Measurements from ENCODE around the gene HMGXB4.

Gene HMGXB4

DNA sequence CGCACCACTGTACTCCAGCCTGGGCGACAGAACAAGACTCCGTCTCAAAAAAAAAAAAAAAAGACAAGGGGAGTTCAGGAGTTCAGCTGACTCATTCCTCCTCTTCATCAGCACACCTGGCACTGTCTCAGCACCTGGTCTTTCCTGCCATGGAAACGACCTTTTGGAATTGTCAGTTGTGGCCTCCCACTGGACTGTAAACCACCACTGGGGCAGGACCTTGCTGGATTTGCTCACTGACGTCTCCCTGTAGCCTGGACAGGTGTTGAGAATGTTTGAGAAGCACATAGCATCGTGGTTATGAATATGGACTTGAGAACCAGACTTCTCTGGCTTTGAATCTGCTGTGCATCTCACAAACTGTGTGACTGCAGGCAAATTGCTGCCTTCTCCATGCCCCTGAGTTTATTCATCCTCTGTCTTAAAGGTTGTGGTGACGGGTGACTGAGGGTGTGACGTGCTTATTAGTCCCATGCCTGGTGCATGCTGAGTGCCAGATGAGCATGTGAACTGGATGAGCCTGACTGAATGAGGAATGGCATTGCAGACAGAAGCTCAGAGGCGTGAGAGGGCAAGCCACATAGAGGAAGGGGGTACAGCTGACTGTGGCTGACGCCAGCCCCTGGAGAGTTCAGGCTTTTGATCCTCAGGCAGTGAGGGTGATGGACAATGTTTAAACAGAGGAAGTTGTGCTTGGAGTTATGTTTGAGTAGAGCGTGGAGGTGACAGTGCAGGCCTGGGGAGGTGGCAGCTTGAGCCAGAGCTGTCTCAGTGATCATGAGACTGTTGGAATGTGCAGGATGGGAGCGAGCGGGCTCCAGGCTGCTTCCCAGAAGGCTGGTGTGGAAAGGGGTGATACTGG is 55.1 kb downstream of the HMGXB4 start:
- DNase-seq: no peak

DNA sequence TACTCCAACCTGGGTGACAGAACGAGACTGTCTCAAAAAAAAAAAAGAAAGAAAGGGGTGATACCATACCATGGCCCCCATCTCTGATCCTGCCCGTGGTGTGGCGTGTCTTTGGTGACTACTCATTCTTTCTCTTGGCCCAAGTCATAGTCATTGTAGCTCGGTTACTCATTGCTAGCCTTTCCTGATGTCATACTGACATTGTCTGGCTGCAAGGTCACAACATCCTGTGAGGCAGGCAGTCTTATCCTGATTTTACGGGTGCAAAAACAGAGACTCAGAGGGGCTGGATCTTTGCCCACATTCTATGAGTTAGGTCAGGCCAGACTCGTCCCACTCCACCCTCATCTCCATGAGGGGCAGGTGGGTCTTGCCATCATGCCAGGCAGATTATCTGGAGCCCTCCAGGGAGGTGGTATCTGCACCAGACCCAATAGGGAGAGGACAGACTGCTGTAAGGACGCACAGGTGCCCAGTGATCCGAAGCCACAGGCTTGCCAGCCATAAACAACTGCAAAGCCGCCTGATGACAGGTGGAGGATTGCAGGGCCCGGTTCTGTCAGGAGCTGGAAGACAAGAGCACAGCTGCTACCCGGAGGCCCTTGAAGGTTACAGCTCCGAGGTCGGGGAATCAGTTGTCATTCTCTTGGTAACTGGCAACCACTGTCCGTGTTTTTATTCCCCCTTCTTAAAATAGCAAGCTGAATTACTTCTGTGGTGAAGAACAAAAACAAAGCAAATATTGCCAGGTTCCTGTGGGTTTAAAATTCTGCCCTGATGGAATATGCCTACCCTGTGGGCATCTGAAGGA is 56.2 kb downstream of the HMGXB4 start:
- no peak for DNase-seq

DNA sequence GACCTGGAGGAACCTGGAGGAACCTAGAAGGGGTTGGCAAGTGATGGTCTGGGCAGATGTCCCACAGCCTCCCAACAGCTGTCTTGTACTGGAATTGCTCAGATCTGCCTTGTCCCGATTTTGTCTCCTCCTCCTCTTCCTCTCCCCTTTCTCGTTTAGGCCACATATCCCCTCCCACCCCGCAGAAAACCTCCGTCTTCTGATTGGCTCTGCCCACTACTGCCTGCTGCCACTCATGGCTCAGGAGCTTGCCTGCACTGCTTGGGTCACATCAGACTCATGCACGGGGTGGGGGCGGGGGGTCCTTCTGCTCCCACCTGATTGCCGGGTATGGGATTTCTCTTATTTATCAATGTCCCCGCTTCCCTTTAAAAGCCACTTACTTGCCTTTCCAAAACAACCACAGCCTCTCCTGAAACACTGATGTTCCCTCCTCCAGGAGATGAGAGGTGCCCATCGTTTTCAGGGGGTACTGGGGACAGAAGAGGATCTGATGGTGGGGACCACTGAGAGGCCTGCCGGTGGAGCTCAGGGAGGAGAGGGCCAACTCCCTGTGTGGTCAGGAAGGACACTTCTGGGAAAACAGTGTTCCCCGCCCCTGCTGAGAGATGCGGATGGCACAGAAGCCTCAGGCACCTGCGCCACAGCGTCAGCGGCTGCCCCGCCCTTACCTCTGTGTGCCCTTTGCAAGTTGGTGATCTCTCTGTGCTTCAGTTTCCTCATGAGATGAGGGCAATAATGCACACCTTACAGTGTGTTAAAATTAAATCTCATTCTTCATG is 57.1 kb downstream of the HMGXB4 start:
- DNase-seq: no peak

GRCh38 chr22:35315141-35315854 is 58.0 kb downstream of the HMGXB4 start:
- DNase-seq: no peak

DNA sequence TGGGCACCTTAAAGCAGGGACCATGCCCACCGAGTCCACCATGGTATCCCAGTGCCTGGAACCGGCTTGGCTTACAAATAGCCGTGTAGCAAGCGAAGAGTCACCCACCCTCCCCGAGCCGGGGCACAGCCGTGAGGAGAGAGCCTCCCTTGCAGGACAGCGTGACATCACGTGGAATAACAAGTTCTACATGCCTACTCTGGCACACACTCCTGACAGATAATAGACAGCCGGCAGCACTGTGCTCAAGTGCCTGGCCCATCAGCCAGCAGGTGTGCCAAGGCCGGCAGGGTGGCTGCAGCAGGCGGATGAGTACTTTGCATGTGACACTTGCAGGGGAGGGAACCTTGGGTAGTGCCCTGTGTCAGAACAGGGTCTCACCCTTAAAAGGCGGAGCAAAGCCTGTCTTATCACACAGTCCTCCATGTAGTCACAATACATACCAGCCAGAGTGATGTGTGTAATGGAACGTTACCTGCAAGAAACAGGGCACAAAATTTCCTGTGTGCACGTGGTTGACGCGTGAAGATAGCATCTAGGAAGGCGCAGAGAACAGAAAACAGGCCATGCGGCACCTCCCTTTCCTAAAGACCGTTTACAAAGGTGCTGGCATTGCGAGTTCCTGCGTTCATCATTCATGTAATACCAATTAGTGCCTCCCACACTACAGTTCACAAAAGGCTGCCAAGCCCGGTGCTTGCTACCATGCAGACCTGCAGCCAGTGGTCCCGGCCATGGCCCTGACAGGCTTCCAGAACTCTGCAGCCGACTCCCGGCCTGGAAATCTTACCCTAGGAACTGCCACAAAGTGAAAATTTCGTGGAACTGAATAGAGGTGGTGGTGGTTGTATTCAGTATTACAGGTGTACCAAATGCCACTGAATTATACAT is 58.8 kb downstream of the HMGXB4 start:
- DNase-seq: no peak

DNA sequence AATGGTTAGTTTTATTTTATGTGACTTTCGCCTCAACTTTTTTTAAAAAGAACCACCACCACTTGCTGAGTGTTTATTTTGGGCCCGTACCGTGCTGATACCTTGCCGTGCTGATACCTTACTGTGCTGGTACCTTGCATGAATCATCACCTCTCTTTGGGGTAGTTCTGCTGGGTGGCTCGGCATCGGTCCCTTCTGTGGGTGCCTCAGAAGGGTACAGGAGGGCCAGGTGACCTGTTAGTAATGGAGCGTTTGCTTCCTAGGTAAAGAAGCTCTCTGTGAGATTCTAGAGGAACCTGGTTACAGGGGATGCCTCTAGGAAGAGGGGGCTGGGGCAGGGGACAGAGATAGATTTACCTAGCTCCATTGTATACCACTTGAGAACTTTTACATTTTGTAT is 59.5 kb downstream of the HMGXB4 start:
- DNase-seq: no peak

DNA sequence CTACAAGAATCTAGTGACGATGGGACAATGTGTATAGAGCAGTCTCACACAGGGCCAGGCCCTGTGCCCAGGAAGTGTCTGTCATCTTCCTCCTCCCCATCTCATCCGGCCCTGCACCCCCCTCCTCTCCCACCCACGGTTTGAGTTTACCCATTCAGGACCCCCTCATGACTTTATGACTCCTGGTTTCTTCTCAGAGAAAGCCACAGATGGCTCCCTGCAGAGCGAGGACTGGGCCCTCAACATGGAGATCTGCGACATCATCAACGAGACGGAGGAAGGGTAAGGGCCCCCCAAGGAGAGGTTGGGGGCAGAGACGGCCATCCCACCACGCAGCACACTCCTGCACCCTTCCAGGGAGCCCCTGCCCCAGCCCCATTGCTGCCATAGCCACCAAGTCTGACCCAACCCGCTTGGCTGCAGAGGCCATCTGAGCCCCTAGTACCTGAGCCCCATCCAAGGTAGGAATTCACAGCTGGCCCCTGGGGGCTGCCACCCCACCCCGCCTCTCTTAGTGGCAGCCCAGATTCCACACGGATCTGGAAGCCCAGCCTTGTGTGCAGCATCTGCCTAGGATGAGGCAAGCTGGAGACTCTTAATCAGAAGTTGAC is 60.5 kb downstream of the HMGXB4 start:
- DNase-seq: no peak

- DNase-seq: no peak
These were observed 61.3 kb downstream of the HMGXB4 start for GRCh38 chr22:35318346-35319215.

DNA sequence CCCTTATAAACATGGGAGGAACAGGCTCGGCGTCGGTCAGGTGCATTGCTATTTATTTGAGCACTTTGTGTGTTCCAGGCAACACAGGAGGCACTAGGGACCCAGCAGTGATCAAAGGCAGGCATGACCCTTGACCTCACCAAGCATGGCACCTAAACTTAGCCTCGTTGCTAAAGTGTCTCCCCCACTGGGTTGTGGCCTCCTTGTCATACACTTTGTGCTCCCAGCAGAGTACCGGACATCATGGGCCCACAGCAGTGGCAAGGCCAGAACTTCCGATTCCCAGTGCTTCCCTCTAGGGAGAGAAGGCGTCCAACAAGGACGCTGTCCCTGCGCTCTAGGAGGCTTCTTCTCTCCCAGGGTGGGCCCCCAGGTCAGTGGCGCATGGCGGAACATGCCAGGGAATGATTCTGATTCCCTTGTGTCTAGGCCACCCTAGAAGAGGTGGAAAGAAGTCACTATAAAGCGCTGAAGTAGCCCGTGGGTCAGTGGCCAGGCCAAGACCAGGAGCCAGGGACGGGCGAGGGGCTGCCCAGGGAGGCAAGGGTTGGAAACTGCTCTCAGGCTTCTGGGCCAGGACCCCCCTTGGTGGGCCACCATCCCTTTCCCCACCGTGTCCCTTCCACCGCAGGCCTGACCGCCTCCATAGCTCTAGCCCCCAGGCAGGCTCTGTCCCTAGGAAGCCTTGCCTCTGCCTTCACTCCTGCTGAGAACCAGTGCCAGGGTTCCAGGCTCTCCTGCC is 62.1 kb downstream of the HMGXB4 start:
- DNase-seq: no peak

GRCh38 chr22:35322126-35322525 is 64.8 kb downstream of the HMGXB4 start:
- no peak for DNase-seq

DNA sequence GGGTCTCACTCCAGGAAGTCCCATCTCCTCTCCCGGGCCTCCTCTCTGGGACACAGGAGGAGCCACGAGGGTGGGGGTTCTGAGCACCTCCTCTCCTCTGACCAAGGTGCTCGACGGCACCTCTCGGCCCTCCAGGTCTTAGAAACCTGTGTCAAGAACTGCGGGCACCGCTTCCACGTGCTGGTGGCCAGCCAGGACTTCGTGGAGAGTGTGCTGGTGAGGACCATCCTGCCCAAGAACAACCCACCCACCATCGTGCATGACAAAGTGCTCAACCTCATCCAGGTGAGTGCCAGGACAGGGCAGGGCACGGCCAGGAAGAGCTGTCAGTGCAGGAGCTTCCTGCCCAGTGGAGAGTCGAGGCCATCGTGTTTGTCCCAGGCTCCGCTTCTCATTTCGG is 65.6 kb downstream of the HMGXB4 start:
- DNase-seq: no peak

- no peak for DNase-seq
These were observed 66.0 kb downstream of the HMGXB4 start for GRCh38 chr22:35323305-35323704.

- no peak for DNase-seq
These were observed 66.8 kb downstream of the HMGXB4 start for GRCh38 chr22:35324067-35324466.

DNA sequence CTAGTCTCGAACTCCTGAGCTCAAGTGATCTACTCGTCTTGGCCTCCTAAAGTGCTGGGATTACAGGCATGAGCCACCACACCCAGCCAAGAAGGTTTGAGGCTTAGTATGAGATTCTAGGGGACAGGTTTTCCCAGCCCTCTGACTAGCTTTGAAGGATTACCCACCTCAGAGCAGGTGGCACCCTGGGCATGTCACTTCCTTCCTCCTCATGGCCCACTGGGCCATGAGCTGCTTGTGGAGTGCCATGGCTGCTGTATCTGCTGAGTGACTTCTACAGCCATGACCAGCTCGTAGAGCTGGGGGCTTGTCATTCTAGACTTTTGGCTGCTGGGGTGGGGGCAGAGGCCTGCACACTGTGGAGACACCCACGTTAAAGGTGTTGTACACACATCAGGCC is 67.5 kb downstream of the HMGXB4 start:
- no peak for DNase-seq

DNA sequence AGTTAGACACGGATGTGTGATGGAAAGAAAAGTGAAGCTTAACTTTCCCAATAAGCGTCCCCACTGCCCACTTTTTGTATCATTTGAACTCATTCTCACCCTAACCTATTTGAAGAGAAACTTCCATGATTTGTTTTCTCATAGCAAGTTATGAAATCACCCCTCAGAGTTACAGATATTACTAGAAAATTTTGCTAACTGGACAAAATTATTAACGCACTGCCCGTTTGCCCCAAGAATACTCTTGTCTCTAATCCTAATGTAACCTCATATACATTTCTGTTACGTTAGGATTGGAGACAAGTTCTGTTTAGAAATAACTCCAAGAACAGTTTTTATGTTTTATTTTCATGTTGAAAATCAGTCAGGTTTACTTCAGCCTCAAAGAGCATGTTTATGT is 67.9 kb downstream of the HMGXB4 start:
- DNase-seq: no peak

- no peak for DNase-seq
These were observed 69.7 kb downstream of the HMGXB4 start for GRCh38 chr22:35326854-35327562.

GRCh38 chr22:35327690-35328471 is 70.6 kb downstream of the HMGXB4 start:
- no peak for DNase-seq

- peak in 1 of 2 donors; percentile 59 for DNase-seq
These were observed 71.2 kb downstream of the HMGXB4 start for GRCh38 chr22:35328472-35328885.
